Endothelial cell of umbilical vein (primary cell): ENCODE data around the gene CACNA2D3. TPM values are rescaled to one million over a fixed set of nuclear protein-coding genes. Genes with fewer than 3 reads are reported as not detected.

Experiments
- BruUV-seq: library from RNA; stranded (reverse); fragments of 400-500 nt; replicated peaks from 2 replicates; lab custom pipeline; 2021; lab: Mats Ljungman, UMichigan
- CTCF ChIA-PET: fragments of 300-600, 350-600 bp; sonication (Branson Sonifier 250); formaldehyde crosslinking; loops from one replicate; lab custom pipeline; 2021; ENCODE audit warnings: antibody characterized with exemption, inconsistent platforms; lab: Charles Lee
- POLR2A ChIA-PET: fragments of 300-600, 350-600 bp; sonication (Branson Sonifier 250); formaldehyde crosslinking; loops from one replicate; lab custom pipeline; 2021; ENCODE audit warnings: antibody characterized with exemption, inconsistent platforms; lab: Charles Lee
- DNase-seq: peaks from one replicate; pipeline ENCODE4 v3.0.0-alpha.2; 2011; ENCODE audit warnings: low read depth, low spot score
- FAIRE-seq: peaks from 2 replicates; lab custom pipeline; 2011; peaks lifted over from hg19 to GRCh38; lab: Jason Lieb, UNC
- H2AFZ ChIP-seq: 2 replicates; pipeline ENCODE4 v1.6.0; 2012; ENCODE audit warnings: low read depth, low read length, control low read depth, inconsistent platforms
- H3K27ac ChIP-seq: 2 replicates; pipeline ENCODE4 v1.5.1; 2011; ENCODE audit warnings: low read depth, mild to moderate bottlenecking, control low read depth, low read length, moderate library complexity; ENCODE audit not compliant: insufficient read depth
- H3K27me3 ChIP-seq, 2 experiments: 2 replicates each; pipeline versions ENCODE4 v1.6.0 to v1.6.1; 2011; ENCODE audit warnings: low read length in 2 of 2, mixed read lengths in 1 of 2; ENCODE audit not compliant: control insufficient read depth in 2 of 2, insufficient read depth in 2 of 2
- H3K36me3 ChIP-seq, 2 experiments: 2 replicates in 1 of 2; 3 replicates in 1 of 2; pipeline ENCODE4 v1.5.1; 2011; ENCODE audit warnings: low read length in 2 of 2, mild to moderate bottlenecking in 1 of 2, moderate library complexity in 1 of 2; ENCODE audit not compliant: control insufficient read depth in 2 of 2, insufficient read depth in 2 of 2; ENCODE audit errors: extremely low read depth in 1 of 2
- H3K4me1 ChIP-seq: 3 replicates; pipeline ENCODE4 v1.5.1; 2011; ENCODE audit warnings: mild to moderate bottlenecking, low read length; ENCODE audit not compliant: control insufficient read depth, insufficient read depth; ENCODE audit errors: extremely low read depth
- H3K4me2 ChIP-seq: 2 replicates; pipeline ENCODE4 v1.6.1; 2011; ENCODE audit warnings: low read length, control low read depth, mixed read lengths; ENCODE audit not compliant: insufficient read depth
- H3K4me3 ChIP-seq, 3 experiments: fragments of 200-600 bp in 1 of 3; sonication (generic), shearing (Covaris generic) in 1 of 3; replicated peaks in 1 of 3; 2 replicates each; pipeline ENCODE4 v1.5.1; 2011 to 2016; ENCODE audit warnings: control low read depth in 3 of 3, low read length in 3 of 3, mild to moderate bottlenecking in 2 of 3, inconsistent platforms in 1 of 3, low read depth in 1 of 3, moderate library complexity in 1 of 3; ENCODE audit not compliant: insufficient read depth in 1 of 3
- H3K79me2 ChIP-seq: 2 replicates; pipeline ENCODE4 v1.6.0; 2012; ENCODE audit warnings: low read length, inconsistent platforms; ENCODE audit not compliant: control insufficient read depth, insufficient read depth
- H3K9ac ChIP-seq: replicated peaks from 2 replicates; pipeline ENCODE3; 2011; ENCODE audit warnings: low read length, control low read depth; ENCODE audit not compliant: insufficient read depth; ENCODE audit errors: extremely low read depth
- H3K9me1 ChIP-seq: replicated peaks from 3 replicates; pipeline ENCODE4 v1.6.0; 2011; ENCODE audit warnings: mild to moderate bottlenecking, low read length; ENCODE audit not compliant: control insufficient read depth, insufficient read depth; ENCODE audit errors: extremely low read depth
- H3K9me3 ChIP-seq: replicated peaks from 2 replicates; pipeline ENCODE4 v1.5.1; 2012; ENCODE audit warnings: low read length, inconsistent platforms; ENCODE audit not compliant: control insufficient read depth, insufficient read depth
- H4K20me1 ChIP-seq: replicated peaks from 2 replicates; pipeline ENCODE3; 2011; ENCODE audit warnings: mild to moderate bottlenecking, low read length; ENCODE audit not compliant: control insufficient read depth, insufficient read depth; ENCODE audit errors: extremely low read depth
- CTCF ChIP-seq, 2 donors: IDR thresholded peaks; 1 replicate in 1 of 2; 2 replicates in 1 of 2; pipeline ENCODE4 v1.5.1; 2011; ENCODE audit warnings: low read length in 2 of 2, mild to moderate bottlenecking in 2 of 2, moderate library complexity in 2 of 2, control low read depth in 1 of 2, inconsistent platforms in 1 of 2, low read depth in 1 of 2; ENCODE audit not compliant: insufficient read depth in 1 of 2; ENCODE audit errors: extremely low read depth in 1 of 2
- EZH2 ChIP-seq: IDR thresholded peaks from 2 replicates; pipeline ENCODE4 v1.6.1; 2012; ENCODE audit warnings: borderline replicate concordance, low read depth, mild to moderate bottlenecking, moderate library complexity, low read length, inconsistent platforms; ENCODE audit not compliant: severe bottlenecking
- FOS ChIP-seq: IDR thresholded peaks from 2 replicates; pipeline ENCODE4 v1.6.1; 2011; ENCODE audit warnings: mild to moderate bottlenecking, low read length, moderate library complexity, borderline replicate concordance; ENCODE audit not compliant: insufficient read depth
- JUN ChIP-seq: IDR thresholded peaks from 2 replicates; pipeline ENCODE4 v1.6.1; 2011; ENCODE audit warnings: borderline replicate concordance, low read depth; ENCODE audit not compliant: insufficient read length, insufficient read depth
- MYC ChIP-seq: IDR thresholded peaks from one replicate; pipeline ENCODE4 v1.6.1; 2011; ENCODE audit warnings: mild to moderate bottlenecking, low read depth, low read length
- POLR2A ChIP-seq: IDR thresholded peaks from 2 replicates; pipeline ENCODE4 v1.6.1; 2012; ENCODE audit warnings: low read depth, mild to moderate bottlenecking, control low read depth, low read length
- POLR2AphosphoS5 ChIP-seq: IDR thresholded peaks from 2 replicates; pipeline ENCODE4 v1.6.1; 2012; ENCODE audit warnings: low read depth, mild to moderate bottlenecking, control low read depth, low read length, moderate library complexity; ENCODE audit not compliant: insufficient read depth
- dilution Hi-C: fragments of 300-500 bp; cut with MboI; formaldehyde crosslinking; loops from one replicate; pipeline ENCODE4 v1.15.0; 2019; ENCODE audit warnings: low sequenced_read_pairs; ENCODE audit not compliant: extremely low pct_ligation_motif_present
- intact Hi-C: fragments of 100-400 bp; cut with micrococcal nuclease; formaldehyde crosslinking; loops from one replicate; pipeline ENCODE4 v1.10.0; 2022
- polyA plus RNA-seq, 4 experiments: library from polyadenylated mRNA; depleted of rRNA in 3 of 4; stranded (reverse) in 3 of 4; unstranded in 1 of 4; fragments of >200 nt; gene quantifications; 2 replicates each; pipeline versions ENCODE4 v1.2.1 to v1.2.3, GENCODE V29; 2011 to 2012; ENCODE audit warnings: missing spikeins in 1 of 4
- total RNA-seq: library from RNA; stranded (reverse); gene quantifications from 2 replicates; pipeline ENCODE4 v1.2.3, GENCODE V29; 2021
- TF ChIP-seq, protein P1 (sequence below): IDR thresholded peaks from 2 replicates; pipeline ENCODE4 v1.6.1; 2011; ENCODE audit not compliant: insufficient read depth, insufficient read length

The CACNA2D3 gene
- total and polyA plus RNA-seq, 2 donors (not counting 3 experiments of a cell fraction or from before 2014, with no cell fraction given), result not detected

- intact Hi-C loops, result no loop called here
- H3K27me3 ChIP-seq, result no peaks in the 10 kb centered on the region
Observed at GRCh38 chr3:54434756-54435155, 312.4 kb downstream of the CACNA2D3 start.

DNA sequence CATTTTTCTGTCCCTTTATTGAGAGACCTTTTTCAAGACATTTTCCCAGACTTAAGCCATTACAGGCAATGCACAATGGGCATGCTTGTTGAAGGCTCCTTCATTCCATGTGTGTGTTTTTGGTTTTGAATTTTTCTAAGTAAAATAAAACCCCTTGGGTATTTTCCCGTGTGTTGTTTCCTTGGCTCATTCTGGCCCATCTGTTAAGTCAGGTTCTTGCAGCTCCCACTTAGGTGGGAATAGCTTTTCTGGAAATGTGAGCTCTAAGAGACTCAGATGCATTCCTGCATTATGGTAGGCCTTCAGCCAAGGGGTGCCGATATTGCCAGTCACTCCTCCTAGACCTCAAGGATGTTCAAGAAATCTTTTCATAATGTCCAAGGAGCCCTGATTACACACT is 314.9 kb downstream of the CACNA2D3 start:
- CTCF ChIA-PET, result no interaction called here
- H3K4me3 ChIP-seq, result no peak overlapping the region
- POLR2A ChIA-PET, result no interaction called here
- no peaks in the 10 kb centered on the region for H3K4me1 ChIP-seq
- H3K79me2 ChIP-seq, result no peaks in the 10 kb centered on the region
- intact Hi-C loops (no loop called here), dilution Hi-C loops (no loop called here)
- no peak overlapping the region for H3K27ac ChIP-seq
- peaks cover 2% of the 10 kb centered on the region for H3K9me3 ChIP-seq
- H3K9ac ChIP-seq, result no peak overlapping the region
- no peaks in the 10 kb centered on the region for H3K36me3 ChIP-seq
- H4K20me1 ChIP-seq, result no peaks in the 10 kb centered on the region
- H2AFZ ChIP-seq, result no peak overlapping the region
- H3K4me2 ChIP-seq, result no peak overlapping the region
- BruUV-seq, result no TSS peak
- no peaks in the 10 kb centered on the region for H3K27me3 ChIP-seq
- no peak for DNase-seq
- no peak for TF ChIP-seq FOS
- no peak for TF ChIP-seq MYC
- no peak for TF ChIP-seq EZH2
- TF ChIP-seq JUN, result no peak
- TF ChIP-seq, protein P1, sequence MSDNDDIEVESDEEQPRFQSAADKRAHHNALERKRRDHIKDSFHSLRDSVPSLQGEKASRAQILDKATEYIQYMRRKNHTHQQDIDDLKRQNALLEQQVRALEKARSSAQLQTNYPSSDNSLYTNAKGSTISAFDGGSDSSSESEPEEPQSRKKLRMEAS, result no peak
- no peak for TF ChIP-seq CTCF (IDR thresholded peaks at IDR 0.05; ENCODE audit: extremely low read depth in 1 of 2, insufficient read depth in 1 of 2, low read depth in 1 of 2, low read length in 2 of 2)
- TF ChIP-seq POLR2A, result no peak
- no peaks in the 10 kb centered on the region for H3K9me1 ChIP-seq
- no peak for FAIRE-seq

More at GRCh38 chr3:54434756-54435155, 312.4 kb downstream of the CACNA2D3 start:
- FAIRE-seq (no peak), DNase-seq (no peak)
- no peak overlapping the region for H3K27ac ChIP-seq
- H4K20me1 ChIP-seq, result no peaks in the 10 kb centered on the region
- BruUV-seq, result no TSS peak
- H3K79me2 ChIP-seq, result no peaks in the 10 kb centered on the region
- H3K4me2 ChIP-seq, result no peak overlapping the region
- H2AFZ ChIP-seq, result no peak overlapping the region
- CTCF ChIA-PET, result no interaction called here
- TF ChIP-seq MYC (no peak), POLR2A (no peak), EZH2 (no peak), POLR2AphosphoS5 (no peak)
- TF ChIP-seq, protein P1, result no peak
- no peak overlapping the region for H3K4me3 ChIP-seq
- no peaks in the 10 kb centered on the region for H3K4me1 ChIP-seq
- H3K9ac ChIP-seq, result no peak overlapping the region
- no peaks in the 10 kb centered on the region for H3K9me1 ChIP-seq
- POLR2A ChIA-PET, result no interaction called here
- no peaks in the 10 kb centered on the region for H3K36me3 ChIP-seq
- peaks cover 2% of the 10 kb centered on the region for H3K9me3 ChIP-seq
- dilution Hi-C loops, result no loop called here
